H7 (cell line): ENCODE data around the gene LCE1A. TPM values are rescaled to one million over a fixed set of nuclear protein-coding genes. Genes with fewer than 3 reads are reported as not detected.

Experiments used
- DNase-seq: peaks from one replicate; pipeline ENCODE4 v3.0.0; 2012
- H3K27me3 ChIP-seq: 2 replicates; pipeline ENCODE4 v1.6.0; 2011; ENCODE audit warnings: mild to moderate bottlenecking, low read length; ENCODE audit not compliant: control insufficient read depth, insufficient read depth
- H3K36me3 ChIP-seq: replicated peaks from 2 replicates; pipeline ENCODE4 v1.5.1; 2011; ENCODE audit warnings: low read length; ENCODE audit not compliant: control insufficient read depth, insufficient read depth
- H3K4me3 ChIP-seq: 2 replicates; pipeline ENCODE4 v1.5.1; 2011; ENCODE audit warnings: low read depth, mild to moderate bottlenecking, control low read depth, low read length, moderate library complexity; ENCODE audit not compliant: insufficient read depth
- total RNA-seq: library from RNA; depleted of rRNA; stranded (reverse); fragments of >200 nt; shearing (Covaris generic); gene quantifications from 2 replicates; pipeline ENCODE4 v1.2.3, GENCODE V29; 2014; rRNA removed

The LCE1A gene
- total RNA-seq, 1 experiment from 2014 or later = not detected

DNA sequence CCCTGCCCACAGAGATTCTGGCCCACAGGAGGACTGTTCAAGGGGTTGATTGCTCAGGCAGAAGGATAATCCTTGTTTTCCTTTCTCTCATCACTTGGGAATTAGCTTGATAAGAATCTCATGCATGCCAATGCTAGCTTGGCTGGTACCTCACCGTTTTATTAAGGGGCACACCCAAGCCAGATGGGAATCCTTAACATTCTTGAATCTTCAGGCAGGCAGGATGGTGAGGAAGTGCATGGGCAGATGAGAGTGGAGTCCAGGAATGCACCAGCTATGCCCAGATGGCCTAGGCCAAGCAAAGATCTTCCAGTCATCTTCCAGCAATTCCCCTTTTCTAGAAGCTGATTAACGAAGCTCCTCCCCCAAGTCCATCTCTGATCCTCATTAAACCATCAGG lies 28.4 kb downstream of the LCE1A start:
- Histone ChIP-seq H3K36me3 (no peaks in the 10 kb centered on the region), H3K27me3 (no peaks in the 10 kb centered on the region), H3K4me3 (no peak overlapping the region)
- no peak for DNase-seq

DNA sequence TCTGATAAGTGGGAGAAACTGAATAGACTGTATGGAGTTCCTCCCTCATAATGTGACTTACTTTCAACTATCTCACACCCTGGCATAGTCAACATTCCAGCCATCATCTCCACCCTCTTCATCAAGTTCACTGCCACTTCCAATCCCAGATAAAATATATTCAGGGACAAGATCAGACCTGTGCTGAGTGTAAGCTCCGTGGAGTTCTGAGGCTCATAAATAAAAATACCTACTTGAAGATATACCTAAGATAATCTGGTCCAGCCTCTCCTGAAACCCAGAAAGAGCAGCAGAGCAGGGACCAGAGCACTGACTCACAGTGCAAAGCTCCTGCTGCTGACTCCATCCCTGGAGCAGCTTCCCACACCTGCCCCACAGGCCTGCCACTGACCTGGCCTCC lies 30.8 kb downstream of the LCE1A start:
- Histone ChIP-seq H3K4me3 (no peak overlapping the region), H3K36me3 (no peaks in the 10 kb centered on the region), H3K27me3 (no peaks in the 10 kb centered on the region)
- DNase-seq = no peak

- no peaks in the 10 kb centered on the region for H3K27me3 ChIP-seq
- no peaks in the 10 kb centered on the region for H3K36me3 ChIP-seq
- DNase-seq = no peak
- H3K4me3 ChIP-seq = no peak within 1 kb of the TSS
Measured at GRCh38 chr1:152859696-152860095, 32.4 kb downstream of the LCE1A start, which contains the start of gene LCE7A. LCE7A (plus strand) TSS chr1:152859996; CDS start chr1:152860698, 702 bp downstream.

DNA sequence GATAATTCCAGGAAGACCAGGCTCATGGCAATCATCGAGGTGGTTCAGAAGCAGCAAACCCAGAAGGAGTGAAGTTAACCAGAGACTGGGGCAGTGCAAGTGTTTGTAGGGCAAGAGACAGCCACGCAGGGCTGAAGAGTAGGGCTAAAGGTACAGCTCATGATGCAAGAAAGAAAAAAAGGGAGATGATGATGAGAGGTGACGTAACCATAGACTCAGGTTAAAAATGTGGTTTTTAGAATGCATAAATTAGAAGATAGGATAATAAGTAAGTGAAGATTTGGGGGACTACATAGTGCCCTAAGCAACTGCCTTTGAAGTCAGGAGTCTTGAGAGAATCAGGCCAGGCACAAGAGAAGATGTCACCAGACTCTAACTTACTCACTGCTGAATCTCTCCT lies 32.9 kb downstream of the LCE1A start:
- H3K36me3 ChIP-seq = no peaks in the 10 kb centered on the region
- no peak for DNase-seq
- no peaks in the 10 kb centered on the region for H3K27me3 ChIP-seq
- no peak overlapping the region for H3K4me3 ChIP-seq

DNA sequence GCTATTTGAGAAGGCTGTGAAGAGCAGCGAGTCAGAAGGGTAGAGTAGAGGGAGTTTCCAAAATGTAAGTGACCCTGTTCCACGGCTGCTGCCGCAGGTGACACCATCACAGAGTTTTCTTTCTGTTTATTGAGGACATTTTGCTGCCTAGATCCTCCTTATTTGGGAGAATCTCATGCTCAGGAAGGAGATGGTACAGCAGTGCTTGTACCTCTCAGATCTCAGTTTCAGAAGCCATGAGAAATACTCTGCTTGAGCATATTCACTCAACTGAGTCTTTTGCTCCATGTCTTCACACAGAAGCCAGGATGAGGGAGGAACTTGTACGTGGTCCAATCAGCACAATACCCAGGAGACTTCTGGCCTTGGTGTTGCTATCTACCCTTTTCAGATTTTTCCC lies 34.1 kb downstream of the LCE1A start:
- Histone ChIP-seq H3K36me3 (no peaks in the 10 kb centered on the region), H3K27me3 (no peaks in the 10 kb centered on the region), H3K4me3 (no peak overlapping the region)
- no peak for DNase-seq

DNA sequence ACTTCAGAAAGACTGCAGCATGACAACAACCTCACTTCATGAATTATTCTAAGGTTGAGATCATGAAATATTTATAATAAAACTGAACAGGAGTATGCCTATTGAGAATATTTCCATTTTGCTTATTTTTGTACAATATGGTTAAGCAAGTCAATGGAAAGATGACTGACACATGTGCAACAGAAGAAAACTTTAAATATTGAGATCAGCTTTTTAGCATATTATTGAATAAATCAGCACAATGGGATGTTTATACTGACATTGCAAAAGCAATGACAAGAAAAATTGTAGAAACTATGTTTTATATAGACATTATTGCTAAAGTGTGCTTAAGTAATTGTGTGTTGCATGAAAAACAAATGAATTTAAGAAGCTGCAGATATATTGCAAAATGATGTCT lies 37.2 kb downstream of the LCE1A start:
- Histone ChIP-seq H3K36me3 (no peaks in the 10 kb centered on the region), H3K27me3 (no peaks in the 10 kb centered on the region), H3K4me3 (no peak overlapping the region)
- DNase-seq = no peak

DNA sequence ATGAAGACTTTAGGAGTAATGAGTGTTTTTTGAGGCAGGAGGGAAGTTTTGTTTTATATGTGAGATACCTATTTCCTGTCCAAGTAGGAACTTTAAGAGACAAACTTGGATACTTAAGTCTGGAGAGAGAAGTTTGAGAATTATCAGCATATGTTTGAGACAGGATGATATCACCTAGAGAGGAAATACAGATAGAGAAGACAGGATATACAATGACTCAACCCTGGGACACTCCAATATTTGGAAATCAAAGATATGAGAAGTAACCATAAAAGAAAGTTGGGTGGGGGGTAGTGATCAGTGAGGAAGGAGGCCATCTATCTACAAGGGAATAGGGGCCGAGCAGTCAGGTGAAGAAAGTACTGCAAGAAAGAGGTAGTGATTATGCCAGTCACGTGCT lies 39.0 kb downstream of the LCE1A start:
- DNase-seq = no peak
- no peaks in the 10 kb centered on the region for H3K36me3 ChIP-seq
- no peaks in the 10 kb centered on the region for H3K27me3 ChIP-seq
- no peak overlapping the region for H3K4me3 ChIP-seq

GRCh38 chr1:152869808-152870419 lies 42.6 kb downstream of the LCE1A start:
- H3K36me3 ChIP-seq = no peaks in the 10 kb centered on the region
- DNase-seq = peak; percentile 73
- H3K27me3 ChIP-seq = no peaks in the 10 kb centered on the region
- no peak overlapping the region for H3K4me3 ChIP-seq

DNA sequence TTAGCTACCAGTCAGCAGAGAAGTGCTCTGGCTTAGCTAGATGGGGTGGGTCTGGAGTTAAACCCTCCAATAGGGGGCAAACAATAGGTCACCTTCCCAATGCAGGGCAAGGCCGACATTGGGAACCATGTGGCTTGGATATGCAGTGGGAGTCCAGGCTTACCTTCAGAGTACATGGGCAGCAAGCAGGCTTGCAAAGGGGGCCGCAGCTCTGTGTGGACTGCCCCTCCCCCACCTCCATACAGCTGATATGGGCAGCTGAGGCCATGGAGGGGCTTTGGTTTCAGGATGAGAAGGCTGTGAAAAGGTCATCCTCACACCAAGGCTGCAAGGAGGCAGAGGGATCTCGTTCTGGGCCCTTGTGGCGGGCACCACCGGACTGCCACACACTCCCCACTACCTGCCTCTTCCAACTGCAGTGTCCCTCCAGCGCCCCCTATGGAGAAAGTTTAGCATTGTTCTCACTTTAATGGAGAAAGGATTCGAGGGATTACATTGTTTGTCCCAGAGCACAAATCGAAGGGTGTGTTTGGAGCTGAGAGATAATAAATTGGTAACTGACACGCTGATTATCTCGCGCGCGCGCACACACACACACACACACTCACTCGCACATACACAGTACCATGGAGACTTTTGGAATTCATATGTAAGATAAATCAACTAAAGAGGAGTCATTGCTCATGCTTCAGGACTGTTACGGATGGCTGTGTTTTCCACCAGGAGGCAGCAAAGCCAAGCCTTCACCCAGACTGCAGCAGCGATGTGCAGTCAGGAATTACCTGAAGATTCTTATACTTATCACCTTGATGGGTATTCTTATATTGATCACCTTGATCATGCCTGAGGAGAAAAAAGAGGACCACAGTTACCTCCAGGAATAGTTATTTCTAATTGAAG lies 43.8 kb downstream of the LCE1A start:
- Histone ChIP-seq H3K4me3 (no peak overlapping the region), H3K36me3 (no peaks in the 10 kb centered on the region), H3K27me3 (no peaks in the 10 kb centered on the region)
- peak; percentile 52 for DNase-seq

- DNase-seq = no peak
- Histone ChIP-seq H3K4me3 (no peak overlapping the region), H3K27me3 (no peaks in the 10 kb centered on the region), H3K36me3 (no peaks in the 10 kb centered on the region)
Measured at GRCh38 chr1:152871731-152872126, 44.5 kb downstream of the LCE1A start.

- H3K36me3 ChIP-seq = no peaks in the 10 kb centered on the region
- H3K27me3 ChIP-seq = no peaks in the 10 kb centered on the region
- no peak for DNase-seq
- no peak overlapping the region for H3K4me3 ChIP-seq
Measured at GRCh38 chr1:152873495-152873894, 46.2 kb downstream of the LCE1A start.

DNA sequence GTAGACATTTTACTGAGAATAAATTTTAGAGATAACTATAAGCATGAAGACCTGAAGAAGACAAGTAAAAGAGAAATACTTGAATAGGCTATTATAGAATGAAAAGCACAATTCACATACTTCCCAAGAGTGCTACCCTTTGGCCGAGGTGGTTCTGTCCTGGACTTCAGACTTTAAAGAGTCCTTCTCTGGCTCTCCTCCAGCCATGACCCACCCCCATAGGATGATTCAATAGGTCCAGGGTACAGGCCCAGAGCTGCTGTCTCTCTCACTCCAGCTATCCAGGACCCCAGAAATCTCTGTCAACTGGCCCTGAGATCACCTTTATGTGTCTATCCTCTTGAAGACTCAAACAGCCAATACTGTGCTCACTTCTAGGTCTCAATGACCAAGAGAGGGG lies 49.6 kb downstream of the LCE1A start:
- DNase-seq = no peak
- H3K36me3 ChIP-seq = no peaks in the 10 kb centered on the region
- no peak overlapping the region for H3K4me3 ChIP-seq
- H3K27me3 ChIP-seq = no peaks in the 10 kb centered on the region

Other genes with a start within 250 kb of the LCE1A start
- not detected in 2 replicates for gene LCE3D, start 247.0 kb upstream of the LCE1A start, total RNA-seq
- gene LCE3C, start 227.2 kb upstream of the LCE1A start, total RNA-seq = not detected in 2 replicates
- not detected in 2 replicates for gene LCE3B, start 213.7 kb upstream of the LCE1A start, total RNA-seq
- not detected in 2 replicates for gene LCE3A, start 204.4 kb upstream of the LCE1A start, total RNA-seq
- gene LCE2D, start 164.1 kb upstream of the LCE1A start, total RNA-seq = not detected in 2 replicates
- gene LCE2C, start 152.2 kb upstream of the LCE1A start, total RNA-seq = not detected in 2 replicates
- not detected in 2 replicates for gene LCE2B, start 141.3 kb upstream of the LCE1A start, total RNA-seq
- not detected in 2 replicates for gene LCE2A, start 129.1 kb upstream of the LCE1A start, total RNA-seq
- not detected in 2 replicates for gene LCE4A, start 119.3 kb upstream of the LCE1A start, total RNA-seq
- gene KPRP, start 69.4 kb upstream of the LCE1A start, total RNA-seq = not detected in 2 replicates
- not detected in 2 replicates for gene LCE1F, start 52.3 kb upstream of the LCE1A start, total RNA-seq
- not detected in 2 replicates for gene LCE1E, start 41.2 kb upstream of the LCE1A start, total RNA-seq
- not detected in 2 replicates for gene LCE1D, start 30.8 kb upstream of the LCE1A start, total RNA-seq
- gene LCE1C, start 20.8 kb upstream of the LCE1A start, total RNA-seq = not detected in 2 replicates
- gene LCE1B, start 15.5 kb upstream of the LCE1A start, total RNA-seq = not detected in 2 replicates
- gene LCE6A, start 15.4 kb downstream of the LCE1A start, total RNA-seq = not detected in 2 replicates
- gene LCE7A, start 32.5 kb downstream of the LCE1A start, total RNA-seq = not detected in 2 replicates
- gene SMCP, start 50.8 kb downstream of the LCE1A start, total RNA-seq = not detected in 2 replicates
- gene IVL, start 81.1 kb downstream of the LCE1A start, total RNA-seq = not detected in 2 replicates
- not detected in 2 replicates for gene SPRR5, start 119.7 kb downstream of the LCE1A start, total RNA-seq
- not detected in 2 replicates for gene SPRR4, start 143.2 kb downstream of the LCE1A start, total RNA-seq
- gene SPRR1A, start 156.6 kb downstream of the LCE1A start, total RNA-seq = not detected in 2 replicates
- gene SPRR3, start 174.3 kb downstream of the LCE1A start, total RNA-seq = not detected in 2 replicates
- gene SPRR1B, start 203.7 kb downstream of the LCE1A start, total RNA-seq = not detected in 2 replicates
- not detected in 2 replicates for gene SPRR2D, start 213.6 kb downstream of the LCE1A start, total RNA-seq
- not detected in 2 replicates for gene SPRR2A, start 230.0 kb downstream of the LCE1A start, total RNA-seq
- not detected in 2 replicates for gene SPRR2B, start 244.1 kb downstream of the LCE1A start, total RNA-seq